Body of pancreas (tissue), 4 donors: ENCODE results near the gene LDLRAD3. TPM values are rescaled to one million over a fixed set of nuclear protein-coding genes. Genes with fewer than 3 reads are reported as not detected.

ENCODE experiments used
- ATAC-seq: fragments of 150-250 bp; one replicate; pipeline ENCODE4 v1.9.1; 2016
- DNase-seq, 4 donors: peaks; one replicate each; pipeline ENCODE4 v3.0.0-alpha.2; 2019
- H3K27ac ChIP-seq, 4 donors: fragments of 200-600 bp; sonication (generic); 1 replicate in 3 of 4; 2 replicates in 1 of 4; pipeline versions ENCODE4 v1.5.1 to v1.6.1; 2016 to 2019; ENCODE audit warnings: mild to moderate bottlenecking in 1 of 4, mixed read lengths in 1 of 4, moderate library complexity in 1 of 4
- H3K27me3 ChIP-seq, 2 donors: fragments of 200-600 bp; sonication (generic); one replicate each; pipeline ENCODE4 v1.6.0; 2016; ENCODE audit warnings: mild to moderate bottlenecking in 1 of 2
- H3K36me3 ChIP-seq, 2 donors: fragments of 200-600 bp; sonication (generic); replicated peaks in 1 of 2; 2 replicates each; pipeline ENCODE4 v1.5.1; 2016; ENCODE audit warnings: low read depth in 2 of 2; ENCODE audit not compliant: insufficient read depth in 1 of 2
- H3K4me1 ChIP-seq: fragments of 200-600 bp; sonication (generic); one replicate; pipeline ENCODE4 v1.6.0; 2016
- H3K4me3 ChIP-seq, 2 donors: fragments of 200-600 bp; sonication (generic); 1 replicate in 1 of 2; 2 replicates in 1 of 2; pipeline ENCODE4 v1.5.1; 2016 to 2019
- H3K9me3 ChIP-seq, 3 donors: fragments of 200-600 bp; sonication (generic); 1 replicate in 2 of 3; 2 replicates in 1 of 3; pipeline ENCODE4 v1.5.1; 2016
- CTCF ChIP-seq, 7 experiments: fragments of 450-650 bp in 4 of 7; fragments of 200-600 bp in 3 of 7; sonication (generic) in 3 of 7; IDR thresholded peaks; one replicate each; pipeline ENCODE4 v1.5.1; 2016 to 2019; ENCODE audit warnings: antibody characterized with exemption in 7 of 7
- POLR2A ChIP-seq, 3 donors: fragments of 450-650 bp; IDR thresholded peaks; one replicate each; pipeline ENCODE4 v1.6.1; 2016; ENCODE audit warnings: antibody characterized with exemption in 3 of 3, mild to moderate bottlenecking in 2 of 3
- WGBS, 2 donors: methylation state at CpG; one replicate each; pipeline ENCODE4 v1.1.5; 2017; 5-methylcytosine and 5-hydroxymethylcytosine counted together
- intact Hi-C: fragments of 100-400 bp; cut with DNase I; formaldehyde crosslinking; loops from one replicate; pipeline ENCODE4 v1.15.1; 2023
- total RNA-seq, 2 donors: library from RNA; depleted of rRNA; stranded (reverse); fragments of >200 nt; gene quantifications; one replicate each; pipeline ENCODE4 v1.1.0, GENCODE V29; 2016

LDLRAD3 gene
- total RNA-seq, 2 donors from 2014 or later, result 5.7 to 7.9 TPM

DNA sequence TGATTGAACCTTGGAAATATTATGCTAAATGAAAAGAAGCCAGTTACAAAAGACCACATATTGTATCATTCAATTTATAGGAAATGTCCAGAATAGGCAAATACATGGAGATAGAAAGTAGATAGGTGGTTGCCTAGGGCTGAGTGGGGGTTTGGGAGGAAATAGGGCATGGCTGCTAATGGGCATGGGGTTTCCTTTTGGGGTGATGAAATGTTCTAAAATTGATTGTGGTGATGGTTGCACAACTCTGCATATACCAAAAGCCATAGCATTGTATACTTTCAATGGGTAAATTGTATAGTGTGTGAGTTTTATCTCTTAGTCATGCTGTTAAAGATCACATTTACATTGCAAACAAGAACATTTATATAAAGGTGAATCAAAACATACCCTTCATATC is 48.7 kb downstream of the LDLRAD3 start:
- no peak for DNase-seq
- H3K9me3 ChIP-seq, result no peaks in the 10 kb centered on the region
- H3K4me1 ChIP-seq, result no peaks in the 10 kb centered on the region
- no peak overlapping the region for H3K4me3 ChIP-seq
- H3K27me3 ChIP-seq, result no peaks in the 10 kb centered on the region
- no peaks in the 10 kb centered on the region for H3K36me3 ChIP-seq
- intact Hi-C loops, result no loop called here
- no peak for ATAC-seq
- TF ChIP-seq POLR2A (IDR thresholded peaks at IDR 0.05) (no peak), CTCF (IDR thresholded peaks at IDR 0.05) (no peak)
- no peak overlapping the region for H3K27ac ChIP-seq

- Histone ChIP-seq H3K9me3 (no peaks in the 10 kb centered on the region), H3K4me1 (no peaks in the 10 kb centered on the region), H3K4me3 (no peak overlapping the region), H3K27ac (no peak overlapping the region), H3K36me3 (no peaks in the 10 kb centered on the region), H3K27me3 (no peaks in the 10 kb centered on the region)
- no peak for ATAC-seq
- intact Hi-C loops, result no loop called here
- WGBS, 2 donors, result 92 to 93% methylated on average over 2 of the region's 2 CpGs
- no peak for DNase-seq
- no peak for TF ChIP-seq CTCF (IDR thresholded peaks at IDR 0.05)
- TF ChIP-seq POLR2A (IDR thresholded peaks at IDR 0.05), result no peak
Measured at GRCh38 chr11:35994421-35994820, 50.6 kb downstream of the LDLRAD3 start.

- no peaks in the 10 kb centered on the region for H3K36me3 ChIP-seq
- H3K27ac ChIP-seq, result no peak overlapping the region
- DNase-seq (no peak), ATAC-seq (no peak)
- TF ChIP-seq CTCF (IDR thresholded peaks at IDR 0.05) (no peak), POLR2A (IDR thresholded peaks at IDR 0.05) (no peak)
- no peaks in the 10 kb centered on the region for H3K27me3 ChIP-seq
- intact Hi-C loops, result no loop called here
- no peaks in the 10 kb centered on the region for H3K4me1 ChIP-seq
- WGBS, 2 donors, result 77 to 81% methylated on average over 5 of the region's 5 CpGs
- H3K4me3 ChIP-seq, result no peak overlapping the region
- H3K9me3 ChIP-seq, result no peaks in the 10 kb centered on the region
Measured at GRCh38 chr11:35995681-35996271, 51.9 kb downstream of the LDLRAD3 start.

DNA sequence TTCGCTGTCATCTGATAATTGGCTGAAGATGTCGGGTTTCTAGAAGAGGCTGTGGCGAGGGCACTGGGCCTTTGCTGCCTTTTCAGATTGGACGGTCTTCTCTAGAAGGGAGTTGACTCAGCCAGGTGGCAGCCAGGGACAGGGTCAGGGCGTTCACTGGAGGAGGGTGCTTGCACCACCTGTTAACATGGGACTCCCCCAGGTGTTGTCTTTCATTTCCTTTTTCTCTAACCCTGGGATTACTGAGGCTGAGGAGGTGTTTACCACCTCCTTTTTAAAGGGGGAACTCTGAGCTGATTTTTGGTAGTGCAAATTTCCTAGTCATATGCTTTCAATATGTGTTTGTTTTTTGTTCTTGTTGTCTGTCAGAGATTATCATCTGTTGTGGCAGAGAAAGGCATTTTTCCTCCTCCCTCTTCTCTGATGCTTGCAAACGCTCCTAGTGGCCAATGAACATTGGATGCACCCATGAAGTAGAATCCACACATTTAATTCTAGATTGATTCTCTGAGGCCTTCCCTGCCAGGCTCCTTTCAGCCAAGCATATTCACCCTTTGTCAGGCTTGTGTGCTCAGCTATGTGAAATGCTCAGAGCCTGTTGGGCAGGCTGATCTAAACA is 54.1 kb downstream of the LDLRAD3 start:
- DNase-seq (no peak), ATAC-seq (no peak)
- Histone ChIP-seq H3K4me3 (no peak overlapping the region), H3K9me3 (no peaks in the 10 kb centered on the region), H3K4me1 (no peaks in the 10 kb centered on the region), H3K27ac (no peak overlapping the region), H3K27me3 (no peaks in the 10 kb centered on the region), H3K36me3 (no peaks in the 10 kb centered on the region)
- TF ChIP-seq POLR2A (IDR thresholded peaks at IDR 0.05) (no peak), CTCF (IDR thresholded peaks at IDR 0.05) (no peak)
- 88 to 91% methylated on average over 6 of the region's 6 CpGs for WGBS, 2 donors
- intact Hi-C loops, result no loop called here

DNA sequence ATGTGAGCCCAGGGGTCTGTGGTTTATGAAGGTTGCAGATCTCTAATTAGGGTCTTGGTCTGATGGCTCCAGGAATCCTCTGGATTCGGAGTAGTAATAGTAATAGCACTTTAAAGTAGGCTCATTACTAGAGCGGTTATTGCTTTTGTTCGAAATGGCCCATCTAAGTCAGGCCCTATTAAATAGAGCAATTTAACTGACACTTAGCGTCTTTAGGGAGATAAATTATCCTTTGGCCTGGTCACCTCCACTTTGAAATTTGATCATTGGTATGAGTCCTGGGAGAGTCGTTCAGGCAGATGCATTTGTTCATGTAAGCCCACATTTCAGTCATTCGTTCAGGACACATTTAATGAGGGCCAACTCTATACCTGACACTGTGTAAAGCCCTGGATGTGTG is 54.8 kb downstream of the LDLRAD3 start:
- intact Hi-C loops, result no loop called here
- H3K9me3 ChIP-seq, result no peaks in the 10 kb centered on the region
- ATAC-seq, result no peak
- H3K4me1 ChIP-seq, result no peaks in the 10 kb centered on the region
- DNase-seq, result no peak
- no peak overlapping the region for H3K27ac ChIP-seq
- no peak overlapping the region for H3K4me3 ChIP-seq
- H3K27me3 ChIP-seq, result no peaks in the 10 kb centered on the region
- no peak for TF ChIP-seq CTCF (IDR thresholded peaks at IDR 0.05)
- no peak for TF ChIP-seq POLR2A (IDR thresholded peaks at IDR 0.05)
- 79 to 84% methylated on average over 6 of the region's 6 CpGs for WGBS, 2 donors
- H3K36me3 ChIP-seq, result no peaks in the 10 kb centered on the region
